ENCODE measurements around the gene C8G. TPM values are rescaled to one million over a fixed set of nuclear protein-coding genes. Genes with fewer than 3 reads are reported as not detected.

The C8G gene
- total and polyA plus RNA-seq, 2 of the 4 experiments (the other 2 are of a cell fraction): 0.80 TPM; not detected in 1

DNA sequence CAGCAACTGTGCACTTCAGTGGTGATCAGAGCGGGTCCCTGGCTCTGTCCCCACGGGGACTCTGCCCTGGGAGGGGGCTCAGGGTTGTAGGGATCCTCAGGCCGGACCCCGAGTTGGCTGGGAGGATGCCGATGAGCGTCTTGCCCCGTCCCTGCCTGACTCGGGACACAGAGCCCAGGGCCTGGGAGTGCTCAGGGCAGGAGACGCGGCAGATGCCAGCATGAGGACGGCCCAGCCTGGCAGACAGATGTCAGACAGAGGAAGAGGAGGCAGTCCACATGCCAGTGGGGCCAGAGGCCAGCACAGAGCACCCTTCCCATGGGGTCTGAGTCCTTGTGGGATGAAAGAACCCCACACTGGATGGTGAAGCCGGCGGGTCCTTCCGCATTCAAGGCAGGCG lies 18.3 kb downstream of the C8G start:
- H2AFZ ChIP-seq (replicated peaks; ENCODE audit: low read length, poor library complexity): no peak overlapping the region
- ATAC-seq (ENCODE audit: low read depth) (no peak), DNase-seq (no peak)
- intact Hi-C loops (cut with micrococcal nuclease) (no loop called here), in situ Hi-C loops (cut with MboI; ENCODE audit: low sequenced_read_pairs) (no loop called here), dilution Hi-C loops (cut with HindIII; ENCODE audit: low sequenced_read_pairs, unreplicated experiment) (no loop called here)
- H3K14ac ChIP-seq (replicated peaks; ENCODE audit: low read depth, low read length): no peak overlapping the region
- CTCF ChIA-PET: no interaction called here
- H2AK5ac ChIP-seq (ENCODE audit: low read depth, low read length): no peak overlapping the region
- no peaks in the 10 kb centered on the region for H3K36me3 ChIP-seq (ENCODE audit: control insufficient read depth, insufficient read depth, low read length)
- no peak overlapping the region for H3K9ac ChIP-seq (ENCODE audit: low read depth, low read length)
- peaks cover 2% of the 10 kb centered on the region; the same call in 1 of the 2 replicates for H3K9me1 ChIP-seq (ENCODE audit: insufficient read depth, low read length)
- BruUV-seq (replicated peaks): no TSS peak
- H3K4me1 ChIP-seq (ENCODE audit: control insufficient read depth, insufficient read depth, low read length): no peaks in the 10 kb centered on the region
- H4K8ac ChIP-seq (ENCODE audit: low read depth in 2 of 2, low read length in 2 of 2): no peak overlapping the region
- no peak overlapping the region for H2BK20ac ChIP-seq (ENCODE audit: low read depth, low read length)
- no peaks in the 10 kb centered on the region for H3K79me1 ChIP-seq (ENCODE audit: low read depth in 1 of 2, low read length in 2 of 2)
- no peak overlapping the region for H3K4me2 ChIP-seq (ENCODE audit: low read depth, low read length)
- H4K20me1 ChIP-seq (ENCODE audit: insufficient read depth, low read length): no peaks in the 10 kb centered on the region
- H2AK9ac ChIP-seq (replicated peaks; ENCODE audit: low read depth, low read length, poor library complexity): no peak overlapping the region
- H4K5ac ChIP-seq (ENCODE audit: low read depth, low read length): no peak overlapping the region
- no peak overlapping the region for H2BK15ac ChIP-seq (ENCODE audit: low read depth, low read length)
- TF ChIP-seq RFX5 (IDR thresholded peaks at IDR 0.05; ENCODE audit: low read depth, low read length) (no peak), POLR2A (IDR thresholded peaks at IDR 0.05; ENCODE audit: low read depth, low read length) (no peak), MXI1 (IDR thresholded peaks at IDR 0.05; ENCODE audit: borderline replicate concordance, low read depth, low read length) (no peak), CEBPB (IDR thresholded peaks at IDR 0.05; ENCODE audit: low read depth, low read length) (no peak), CHD1 (IDR thresholded peaks at IDR 0.05; ENCODE audit: low read depth, low read length) (no peak), BHLHE40 (IDR thresholded peaks at IDR 0.05; ENCODE audit: low read depth, low read length) (no peak), MAZ (IDR thresholded peaks at IDR 0.05; ENCODE audit: borderline replicate concordance, low read depth, low read length) (no peak), SMC3 (IDR thresholded peaks at IDR 0.05; ENCODE audit: low read depth, low read length) (no peak), MAFK (IDR thresholded peaks at IDR 0.05; ENCODE audit: low read depth, low read length) (no peak)
- TF ChIP-seq, protein P1, sequence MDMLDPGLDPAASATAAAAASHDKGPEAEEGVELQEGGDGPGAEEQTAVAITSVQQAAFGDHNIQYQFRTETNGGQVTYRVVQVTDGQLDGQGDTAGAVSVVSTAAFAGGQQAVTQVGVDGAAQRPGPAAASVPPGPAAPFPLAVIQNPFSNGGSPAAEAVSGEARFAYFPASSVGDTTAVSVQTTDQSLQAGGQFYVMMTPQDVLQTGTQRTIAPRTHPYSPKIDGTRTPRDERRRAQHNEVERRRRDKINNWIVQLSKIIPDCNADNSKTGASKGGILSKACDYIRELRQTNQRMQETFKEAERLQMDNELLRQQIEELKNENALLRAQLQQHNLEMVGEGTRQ (IDR thresholded peaks at IDR 0.05; ENCODE audit: low read depth, low read length): no peak
- H2BK120ac ChIP-seq (ENCODE audit: low read depth, low read length): no peak overlapping the region
- H3K18ac ChIP-seq (ENCODE audit: low read depth, low read length): no peak overlapping the region
- no peak overlapping the region for H3K4ac ChIP-seq (ENCODE audit: low read depth, low read length)
- no peak overlapping the region for H3K23ac ChIP-seq (ENCODE audit: low read depth, low read length)
- POLR2A ChIA-PET (ENCODE audit: unreplicated experiment): no interaction called here
- H3K27me3 ChIP-seq (ENCODE audit: control insufficient read depth, insufficient read depth, low read length): peaks cover 21% of the 10 kb centered on the region
- H3K27ac ChIP-seq (ENCODE audit: insufficient read depth, low read length): no peak overlapping the region
- 60% methylated on average over 1 of the region's 15 CpGs; no CpG with 5 or more reads in 1 of the 2 experiments for WGBS, 2 experiments (ENCODE audit: extremely low coverage in 2 of 2, insufficient read length in 1 of 2)
- no peak overlapping the region for H4K91ac ChIP-seq (ENCODE audit: insufficient read depth, low read depth, low read length)
- H3K9me3 ChIP-seq (ENCODE audit: control insufficient read depth, insufficient read depth, low read length): no peaks in the 10 kb centered on the region
- H3K56ac ChIP-seq (ENCODE audit: extremely low read depth, insufficient read depth, low read length): no peak overlapping the region
- no peak overlapping the region for H3K4me3 ChIP-seq (ENCODE audit: insufficient read depth, low read depth, low read length)
- no peak overlapping the region for H2BK5ac ChIP-seq (ENCODE audit: low read depth, low read length, poor library complexity, severe bottlenecking)

All from IMR-90 (cell line).